ENCODE results near the gene RPS6KA5.

The RPS6KA5 gene

DNA sequence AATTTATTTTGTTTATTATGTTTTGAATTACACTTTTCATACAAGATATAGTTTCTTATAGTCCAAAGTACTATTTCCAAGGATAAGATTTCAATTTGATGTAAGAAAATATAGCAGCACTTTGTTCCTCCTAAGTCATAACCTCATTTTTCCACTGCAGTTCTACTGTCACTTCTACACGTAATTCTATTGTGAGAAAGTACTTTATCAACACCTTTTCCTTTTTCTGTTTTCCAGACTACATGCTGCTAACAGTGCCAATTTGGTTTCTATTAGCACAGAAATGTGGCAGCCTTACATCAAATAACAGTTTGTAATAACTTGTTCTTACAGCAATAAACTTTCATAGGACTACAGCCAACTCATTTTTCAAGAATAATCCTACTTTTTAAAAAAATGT lies 45.0 kb downstream of the RPS6KA5 start:
- Histone ChIP-seq H3K27ac (ENCODE audit: insufficient read depth, low read depth, low read length, poor library complexity, severe bottlenecking) (no peak overlapping the region), H3K27me3 (ENCODE audit: control insufficient read depth, insufficient read depth, low read length, poor library complexity, severe bottlenecking) (no peaks in the 10 kb centered on the region), H3K4me3 (ENCODE audit: insufficient read depth, low read depth, low read length) (no peak overlapping the region), H3K4me1 (ENCODE audit: control insufficient read depth, insufficient read depth, low read length) (no peaks in the 10 kb centered on the region), H3K9me3 (ENCODE audit: control insufficient read depth, low read length) (no peaks in the 10 kb centered on the region), H3K36me3 (ENCODE audit: control insufficient read depth, insufficient read depth, low read length) (no peaks in the 10 kb centered on the region)
- WGBS, 2 experiments: 89 to 94% methylated on average over 1 of the region's 1 CpG

GRCh38 chr14:91012045-91012444 lies 48.4 kb downstream of the RPS6KA5 start:
- H3K4me3 ChIP-seq (ENCODE audit: insufficient read depth, low read depth, low read length): no peak overlapping the region
- H3K9me3 ChIP-seq (ENCODE audit: control insufficient read depth, low read length): no peaks in the 10 kb centered on the region
- H3K27ac ChIP-seq (ENCODE audit: insufficient read depth, low read depth, low read length, poor library complexity, severe bottlenecking): no peak overlapping the region
- H3K4me1 ChIP-seq (ENCODE audit: control insufficient read depth, insufficient read depth, low read length): no peaks in the 10 kb centered on the region
- no peaks in the 10 kb centered on the region for H3K27me3 ChIP-seq (ENCODE audit: control insufficient read depth, insufficient read depth, low read length, poor library complexity, severe bottlenecking)
- WGBS, 2 experiments: 100% methylated on average over 2 of the region's 2 CpGs; no CpG with 5 or more reads in 1 of the 2 experiments
- no peaks in the 10 kb centered on the region for H3K36me3 ChIP-seq (ENCODE audit: control insufficient read depth, insufficient read depth, low read length)

DNA sequence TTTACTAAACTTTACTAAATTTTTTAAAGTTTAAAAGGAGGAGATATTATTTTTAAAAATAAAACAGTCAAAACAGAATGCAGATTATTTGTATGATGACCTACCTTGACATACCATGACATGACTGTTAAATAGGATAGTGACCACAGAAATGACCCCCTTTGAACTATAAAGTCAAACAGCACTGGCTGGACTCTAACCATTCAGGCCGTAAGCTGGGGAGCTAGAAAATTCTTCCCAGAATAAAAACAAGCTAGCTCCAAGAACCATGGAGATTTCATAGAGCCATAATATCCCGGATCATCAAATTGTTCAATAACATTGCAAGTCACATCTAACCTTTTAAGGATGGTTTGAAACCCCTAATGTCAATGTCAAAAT lies 50.3 kb downstream of the RPS6KA5 start:
- H3K36me3 ChIP-seq (ENCODE audit: control insufficient read depth, insufficient read depth, low read length): no peaks in the 10 kb centered on the region
- WGBS, 2 experiments: 95 to 98% methylated on average over 2 of the region's 2 CpGs
- H3K4me1 ChIP-seq (ENCODE audit: control insufficient read depth, insufficient read depth, low read length): no peaks in the 10 kb centered on the region
- no peak overlapping the region for H3K4me3 ChIP-seq (ENCODE audit: insufficient read depth, low read depth, low read length)
- H3K9me3 ChIP-seq (ENCODE audit: control insufficient read depth, low read length): no peaks in the 10 kb centered on the region
- no peak overlapping the region for H3K27ac ChIP-seq (ENCODE audit: insufficient read depth, low read depth, low read length, poor library complexity, severe bottlenecking)
- no peaks in the 10 kb centered on the region for H3K27me3 ChIP-seq (ENCODE audit: control insufficient read depth, insufficient read depth, low read length, poor library complexity, severe bottlenecking)

GRCh38 chr14:91009501-91010152 lies 50.8 kb downstream of the RPS6KA5 start:
- no peak overlapping the region for H3K27ac ChIP-seq (ENCODE audit: insufficient read depth, low read depth, low read length, poor library complexity, severe bottlenecking)
- H3K4me1 ChIP-seq (ENCODE audit: control insufficient read depth, insufficient read depth, low read length): no peaks in the 10 kb centered on the region
- no peaks in the 10 kb centered on the region for H3K36me3 ChIP-seq (ENCODE audit: control insufficient read depth, insufficient read depth, low read length)
- no peaks in the 10 kb centered on the region for H3K9me3 ChIP-seq (ENCODE audit: control insufficient read depth, low read length)
- 96 to 99% methylated on average over 3 of the region's 3 CpGs for WGBS, 2 experiments
- no peak overlapping the region for H3K4me3 ChIP-seq (ENCODE audit: insufficient read depth, low read depth, low read length)
- no peaks in the 10 kb centered on the region for H3K27me3 ChIP-seq (ENCODE audit: control insufficient read depth, insufficient read depth, low read length, poor library complexity, severe bottlenecking)

DNA sequence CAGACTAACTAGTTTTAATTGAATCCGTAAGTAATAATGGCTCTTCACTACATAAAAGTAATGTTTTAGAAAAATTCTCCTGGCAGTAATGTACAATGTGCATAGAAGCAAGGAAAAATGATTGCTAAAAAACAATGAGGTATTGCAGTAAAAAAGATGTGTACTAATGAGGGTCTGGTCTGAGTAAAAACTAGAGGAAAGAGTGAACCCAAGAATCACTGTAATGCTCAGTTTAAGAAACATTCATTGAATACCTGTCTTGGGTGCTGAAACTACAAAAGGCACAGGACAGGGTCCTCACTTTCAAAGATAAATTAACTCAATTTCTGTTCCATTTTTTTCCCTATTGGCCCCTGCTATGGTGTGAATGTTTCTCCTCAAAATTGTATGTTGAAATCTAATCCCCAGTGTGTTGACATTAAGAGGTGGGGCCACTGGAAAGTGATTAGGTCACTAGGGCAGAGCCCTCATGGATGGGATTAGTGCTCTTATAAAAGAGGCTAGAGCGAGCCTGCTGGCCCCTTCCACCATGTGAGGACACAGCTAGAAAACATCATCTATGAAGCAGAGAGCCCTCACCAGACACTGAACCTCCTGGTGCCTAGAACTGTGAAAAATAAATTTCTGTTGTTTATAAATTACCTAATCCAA lies 51.6 kb downstream of the RPS6KA5 start:
- WGBS, 2 experiments: 84 to 93% methylated on average over 2 of the region's 2 CpGs

DNA sequence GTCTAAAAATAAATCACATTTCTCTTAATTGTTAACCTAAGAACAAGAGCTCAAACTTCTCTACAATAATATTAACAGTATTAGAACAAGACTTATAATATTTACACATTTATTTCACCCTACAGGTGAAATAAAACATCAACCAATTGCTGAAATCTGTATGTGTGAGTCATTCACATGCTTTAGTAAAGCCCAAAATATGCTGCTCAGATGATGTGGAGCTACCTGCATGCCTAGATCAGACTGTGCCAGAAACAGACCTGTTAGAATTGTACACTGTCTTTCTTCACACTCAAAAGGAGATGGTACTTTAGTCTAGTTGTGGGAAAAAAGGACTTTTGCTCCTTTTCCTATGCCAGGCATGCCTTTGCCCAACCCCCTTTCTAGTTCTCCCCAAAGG lies 54.7 kb downstream of the RPS6KA5 start:
- Histone ChIP-seq H3K4me3 (ENCODE audit: insufficient read depth, low read depth, low read length) (no peak overlapping the region), H3K27ac (ENCODE audit: insufficient read depth, low read depth, low read length, poor library complexity, severe bottlenecking) (no peak overlapping the region), H3K9me3 (ENCODE audit: control insufficient read depth, low read length) (no peaks in the 10 kb centered on the region), H3K27me3 (ENCODE audit: control insufficient read depth, insufficient read depth, low read length, poor library complexity, severe bottlenecking) (no peaks in the 10 kb centered on the region), H3K36me3 (ENCODE audit: control insufficient read depth, insufficient read depth, low read length) (no peaks in the 10 kb centered on the region), H3K4me1 (ENCODE audit: control insufficient read depth, insufficient read depth, low read length) (no peaks in the 10 kb centered on the region)

More for the DNA sequence above, 51.6 kb downstream of the RPS6KA5 start:
- Histone ChIP-seq H3K4me1 (ENCODE audit: control insufficient read depth, insufficient read depth, low read length) (no peaks in the 10 kb centered on the region), H3K4me3 (ENCODE audit: insufficient read depth, low read depth, low read length) (no peak overlapping the region), H3K36me3 (ENCODE audit: control insufficient read depth, insufficient read depth, low read length) (no peaks in the 10 kb centered on the region), H3K9me3 (ENCODE audit: control insufficient read depth, low read length) (no peaks in the 10 kb centered on the region), H3K27ac (ENCODE audit: insufficient read depth, low read depth, low read length, poor library complexity, severe bottlenecking) (no peak overlapping the region), H3K27me3 (ENCODE audit: control insufficient read depth, insufficient read depth, low read length, poor library complexity, severe bottlenecking) (no peaks in the 10 kb centered on the region)

GRCh38 chr14:91004987-91005386 lies 55.5 kb downstream of the RPS6KA5 start:
- Histone ChIP-seq H3K36me3 (ENCODE audit: control insufficient read depth, insufficient read depth, low read length) (no peaks in the 10 kb centered on the region), H3K9me3 (ENCODE audit: control insufficient read depth, low read length) (no peaks in the 10 kb centered on the region), H3K4me3 (ENCODE audit: insufficient read depth, low read depth, low read length) (no peak overlapping the region), H3K27ac (ENCODE audit: insufficient read depth, low read depth, low read length, poor library complexity, severe bottlenecking) (no peak overlapping the region), H3K27me3 (ENCODE audit: control insufficient read depth, insufficient read depth, low read length, poor library complexity, severe bottlenecking) (no peaks in the 10 kb centered on the region), H3K4me1 (ENCODE audit: control insufficient read depth, insufficient read depth, low read length) (no peaks in the 10 kb centered on the region)

DNA sequence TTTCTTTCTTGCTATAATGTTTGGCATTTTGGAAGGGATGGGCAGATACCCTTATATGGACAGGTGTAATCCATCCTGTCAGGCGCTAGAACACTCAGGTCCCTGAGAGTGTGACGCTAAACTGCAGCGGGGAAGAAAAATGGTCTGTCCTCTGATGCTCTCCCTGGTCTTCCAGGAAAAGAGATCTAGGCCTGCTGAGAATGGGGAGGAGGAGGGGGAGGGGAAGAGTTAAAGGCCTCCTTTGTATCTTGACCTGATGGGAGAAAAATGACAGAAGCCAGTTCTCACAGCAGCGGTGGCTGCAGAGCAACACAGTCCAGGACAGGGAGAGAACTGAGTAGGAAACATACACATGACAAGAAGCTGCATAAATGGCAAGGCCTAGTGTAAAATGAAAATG lies 61.1 kb downstream of the RPS6KA5 start:
- Histone ChIP-seq H3K9me3 (ENCODE audit: control insufficient read depth, low read length) (no peaks in the 10 kb centered on the region), H3K36me3 (ENCODE audit: control insufficient read depth, insufficient read depth, low read length) (no peaks in the 10 kb centered on the region), H3K27me3 (ENCODE audit: control insufficient read depth, insufficient read depth, low read length, poor library complexity, severe bottlenecking) (no peaks in the 10 kb centered on the region), H3K4me1 (ENCODE audit: control insufficient read depth, insufficient read depth, low read length) (peaks cover 8% of the 10 kb centered on the region), H3K27ac (ENCODE audit: insufficient read depth, low read depth, low read length, poor library complexity, severe bottlenecking) (peak overlapping the region; percentile 54), H3K4me3 (ENCODE audit: insufficient read depth, low read depth, low read length) (no peak overlapping the region)
- WGBS, 2 experiments: 64 to 67% methylated on average over 4 of the region's 4 CpGs

DNA sequence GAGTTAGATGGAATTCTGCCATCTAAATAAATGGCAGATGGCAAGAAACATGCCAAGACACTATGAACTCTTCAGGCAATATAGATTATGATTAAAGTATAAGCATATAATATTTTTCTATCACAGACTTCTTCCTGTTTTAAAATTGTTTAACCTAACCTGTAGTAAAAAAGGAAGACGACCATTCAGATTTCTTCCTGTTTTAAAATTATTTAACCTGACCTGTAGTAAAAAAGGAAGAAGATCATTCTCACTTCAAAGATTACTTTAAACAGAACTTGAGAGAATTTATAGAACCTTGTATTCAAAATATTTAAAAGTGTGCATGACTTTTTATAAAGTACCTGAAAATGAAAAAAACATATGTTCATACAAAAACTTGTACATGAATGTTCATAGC lies 63.5 kb downstream of the RPS6KA5 start:
- Histone ChIP-seq H3K4me1 (ENCODE audit: control insufficient read depth, insufficient read depth, low read length) (peaks cover 8% of the 10 kb centered on the region), H3K27ac (ENCODE audit: insufficient read depth, low read depth, low read length, poor library complexity, severe bottlenecking) (no peak overlapping the region), H3K36me3 (ENCODE audit: control insufficient read depth, insufficient read depth, low read length) (no peaks in the 10 kb centered on the region), H3K4me3 (ENCODE audit: insufficient read depth, low read depth, low read length) (no peak overlapping the region), H3K9me3 (ENCODE audit: control insufficient read depth, low read length) (no peaks in the 10 kb centered on the region), H3K27me3 (ENCODE audit: control insufficient read depth, insufficient read depth, low read length, poor library complexity, severe bottlenecking) (no peaks in the 10 kb centered on the region)
- no CpG with 5 or more reads among the region's 1 CpG for WGBS, 2 experiments

- peaks cover 8% of the 10 kb centered on the region for H3K4me1 ChIP-seq (ENCODE audit: control insufficient read depth, insufficient read depth, low read length)
- no peak overlapping the region for H3K4me3 ChIP-seq (ENCODE audit: insufficient read depth, low read depth, low read length)
- H3K27me3 ChIP-seq (ENCODE audit: control insufficient read depth, insufficient read depth, low read length, poor library complexity, severe bottlenecking): no peaks in the 10 kb centered on the region
- no peak overlapping the region for H3K27ac ChIP-seq (ENCODE audit: insufficient read depth, low read depth, low read length, poor library complexity, severe bottlenecking)
- H3K36me3 ChIP-seq (ENCODE audit: control insufficient read depth, insufficient read depth, low read length): no peaks in the 10 kb centered on the region
- H3K9me3 ChIP-seq (ENCODE audit: control insufficient read depth, low read length): no peaks in the 10 kb centered on the region
- WGBS, 2 experiments: 92 to 95% methylated on average over 4 of the region's 4 CpGs
These were observed 64.7 kb downstream of the RPS6KA5 start for GRCh38 chr14:90995785-90996184.
